ENCODE data around the gene IFNGR2. TPM values are rescaled to one million over a fixed set of nuclear protein-coding genes. Genes with fewer than 3 reads are reported as not detected.

The IFNGR2 gene
- total RNA-seq, 1 experiment from 2014 or later, result 47.0 TPM

DNA sequence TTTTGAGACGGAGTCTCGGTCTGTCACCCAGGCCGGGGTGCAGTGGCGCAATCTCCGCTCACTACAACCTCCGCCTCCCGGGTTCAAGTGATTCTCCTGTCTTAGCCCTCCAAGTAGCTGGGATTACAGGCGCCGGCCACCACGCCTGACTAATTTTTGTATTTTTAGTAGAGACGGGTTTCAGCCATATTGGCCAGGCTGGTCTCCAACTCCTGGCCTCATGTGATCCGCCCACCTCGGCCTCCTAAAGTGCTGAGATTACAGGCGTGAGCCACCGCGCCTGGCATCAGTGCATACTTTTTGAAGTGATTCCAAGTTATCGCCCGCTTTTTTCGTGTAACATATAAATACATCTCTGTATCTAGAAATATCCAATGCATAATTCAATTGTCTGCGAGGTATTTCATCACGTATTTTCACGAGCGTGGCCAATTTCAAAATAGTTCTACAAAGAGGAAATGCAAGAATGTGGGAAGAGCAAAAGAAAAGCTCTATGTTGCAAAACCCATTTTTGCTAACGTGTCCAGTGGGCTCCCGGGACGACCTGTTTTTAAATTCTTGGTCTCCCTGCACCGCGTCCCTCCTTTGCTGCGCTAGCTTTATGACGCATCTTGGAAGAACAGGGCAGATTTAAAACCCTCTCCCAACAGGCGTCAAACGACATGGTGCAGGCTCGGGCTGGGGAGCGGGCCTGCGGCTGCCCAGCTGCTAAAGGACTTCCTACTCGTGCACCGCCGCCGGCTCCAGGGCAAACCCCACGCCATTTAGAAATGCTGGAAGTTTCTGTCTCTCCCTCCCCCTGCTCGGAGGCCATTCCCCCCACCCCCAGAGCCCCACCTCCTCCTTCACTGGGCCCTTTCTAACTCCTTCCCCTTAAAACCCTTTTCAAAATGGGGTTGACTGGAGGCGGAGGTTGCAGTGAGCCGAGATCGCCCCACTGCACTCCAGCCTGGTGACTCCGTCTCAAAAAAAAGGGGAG lies 923 bp upstream of the IFNGR2 start:
- intact Hi-C loops (cut with micrococcal nuclease; ENCODE audit: unreplicated experiment), result no loop called here
- no peak overlapping the region for H3K27ac Mint-ChIP-seq (ENCODE audit: unreplicated experiment)
- H3K4me3 Mint-ChIP-seq (ENCODE audit: unreplicated experiment), result peak overlapping the region; percentile 73
- Histone ChIP-seq H3K27me3 (replicated peaks; ENCODE audit: control insufficient read depth, insufficient read depth, low read length) (no peaks in the 10 kb centered on the region), H3K4me3 (ENCODE audit: low read depth, low read length) (peak overlapping the region; percentile 89), H3K4me1 (peaks cover 26% of the 10 kb centered on the region), H3K9me3 (no peaks in the 10 kb centered on the region), H3K36me3 (ENCODE audit: control insufficient read depth, insufficient read depth, low read length) (no peaks in the 10 kb centered on the region)
- no peaks in the 10 kb centered on the region for H3K27me3 Mint-ChIP-seq (ENCODE audit: insufficient read depth, unreplicated experiment)
- H3K36me3 Mint-ChIP-seq (ENCODE audit: insufficient read depth, unreplicated experiment), result peaks cover 15% of the 10 kb centered on the region
- peaks cover 17% of the 10 kb centered on the region for H3K4me1 Mint-ChIP-seq (ENCODE audit: low read depth, unreplicated experiment)
- peak in 1 of 2 experiments; percentile 28 for DNase-seq
- CTCF ChIA-PET, result interaction anchor here (0.7 to 1.1 kb wide), 3 partner anchors 15 to 205 kb away, joined by 3 to 4 read pairs (median 3); no protein-coding TSS in a partner anchor
- POLR2A ChIA-PET, result interaction anchor here (0.8 kb wide), 1 partner anchor 78 kb away, joined by 3 read pairs; the partner anchor contains the start of gene IFNAR1
- no TSS peak for BruUV-seq (replicated peaks)
- TF ChIP-seq, protein P1, sequence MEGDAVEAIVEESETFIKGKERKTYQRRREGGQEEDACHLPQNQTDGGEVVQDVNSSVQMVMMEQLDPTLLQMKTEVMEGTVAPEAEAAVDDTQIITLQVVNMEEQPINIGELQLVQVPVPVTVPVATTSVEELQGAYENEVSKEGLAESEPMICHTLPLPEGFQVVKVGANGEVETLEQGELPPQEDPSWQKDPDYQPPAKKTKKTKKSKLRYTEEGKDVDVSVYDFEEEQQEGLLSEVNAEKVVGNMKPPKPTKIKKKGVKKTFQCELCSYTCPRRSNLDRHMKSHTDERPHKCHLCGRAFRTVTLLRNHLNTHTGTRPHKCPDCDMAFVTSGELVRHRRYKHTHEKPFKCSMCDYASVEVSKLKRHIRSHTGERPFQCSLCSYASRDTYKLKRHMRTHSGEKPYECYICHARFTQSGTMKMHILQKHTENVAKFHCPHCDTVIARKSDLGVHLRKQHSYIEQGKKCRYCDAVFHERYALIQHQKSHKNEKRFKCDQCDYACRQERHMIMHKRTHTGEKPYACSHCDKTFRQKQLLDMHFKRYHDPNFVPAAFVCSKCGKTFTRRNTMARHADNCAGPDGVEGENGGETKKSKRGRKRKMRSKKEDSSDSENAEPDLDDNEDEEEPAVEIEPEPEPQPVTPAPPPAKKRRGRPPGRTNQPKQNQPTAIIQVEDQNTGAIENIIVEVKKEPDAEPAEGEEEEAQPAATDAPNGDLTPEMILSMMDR (IDR thresholded peaks at IDR 0.05; ENCODE audit: insufficient read depth in 1 of 2, low read depth in 1 of 2, low read length in 1 of 2, severe bottlenecking in 1 of 2, unreplicated experiment in 1 of 2), result no peak
- no peaks in the 10 kb centered on the region for H3K9me3 Mint-ChIP-seq (ENCODE audit: unreplicated experiment)

DNA sequence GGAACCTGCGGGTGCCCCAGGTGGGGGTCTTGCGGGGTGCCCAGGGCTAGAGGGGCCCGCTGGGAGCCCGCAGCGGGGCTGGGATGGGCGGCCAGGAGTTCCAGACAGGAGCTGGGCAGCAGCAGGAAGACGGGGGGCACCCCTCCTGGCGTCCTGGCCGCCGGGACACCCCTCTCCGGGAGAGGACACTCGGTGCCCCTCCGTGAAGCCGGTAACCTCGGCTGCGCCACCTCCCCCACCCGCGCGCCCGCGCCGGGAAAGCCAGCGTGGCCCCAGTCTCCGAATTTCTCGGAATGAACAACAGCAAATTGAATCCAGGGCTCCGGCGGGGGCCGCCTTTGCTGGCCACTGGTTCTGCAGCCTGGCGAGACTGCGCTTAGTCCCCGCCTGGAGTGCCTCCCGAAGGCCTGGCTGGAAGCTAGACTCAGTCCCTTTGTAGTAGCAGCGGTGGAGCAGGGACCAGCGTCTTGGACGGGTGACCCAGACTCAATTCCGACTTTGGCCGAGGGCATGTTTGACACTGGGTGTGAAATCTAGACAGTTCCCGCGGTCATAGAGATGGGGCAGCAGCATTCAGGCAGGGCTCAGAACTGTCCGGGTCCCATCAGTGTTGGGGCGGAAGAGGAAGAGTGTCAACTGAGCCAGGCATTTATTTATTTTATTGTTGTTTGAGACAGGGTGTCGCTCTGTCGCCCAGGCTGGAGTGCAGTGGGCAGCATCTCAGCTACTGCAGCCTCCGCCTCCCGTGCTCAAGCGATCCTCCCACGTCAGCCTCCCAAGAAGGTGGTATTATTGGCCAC lies 773 bp downstream of the IFNGR2 start:
- TF ChIP-seq, protein P1 (IDR thresholded peaks at IDR 0.05; ENCODE audit: insufficient read depth in 1 of 2, low read depth in 1 of 2, low read length in 1 of 2, severe bottlenecking in 1 of 2, unreplicated experiment in 1 of 2), result no peak
- no TSS peak for BruUV-seq (replicated peaks)
- intact Hi-C loops (cut with micrococcal nuclease; ENCODE audit: unreplicated experiment), result loop anchor here (2.0 kb wide), 1 partner anchor 43 kb away; no protein-coding TSS in a partner anchor
- H3K9me3 Mint-ChIP-seq (ENCODE audit: unreplicated experiment), result no peaks in the 10 kb centered on the region
- Histone ChIP-seq H3K36me3 (ENCODE audit: control insufficient read depth, insufficient read depth, low read length) (no peaks in the 10 kb centered on the region), H3K4me1 (peaks cover 26% of the 10 kb centered on the region), H3K9me3 (no peaks in the 10 kb centered on the region), H3K4me3 (ENCODE audit: low read depth, low read length) (peak overlapping the region; percentile 89), H3K27me3 (replicated peaks; ENCODE audit: control insufficient read depth, insufficient read depth, low read length) (no peaks in the 10 kb centered on the region)
- POLR2A ChIA-PET, result interaction anchor here (1.0 to 1.4 kb wide), 2 partner anchors 9 to 138 kb away, joined by 3 to 8 read pairs; partner anchors contain the start of gene GART
- H3K27me3 Mint-ChIP-seq (ENCODE audit: insufficient read depth, unreplicated experiment), result no peaks in the 10 kb centered on the region
- DNase-seq, result peak; percentile 57 to 65
- peaks cover 22% of the 10 kb centered on the region for H3K4me1 Mint-ChIP-seq (ENCODE audit: low read depth, unreplicated experiment)
- peak overlapping the region; percentile 99 for H3K4me3 Mint-ChIP-seq (ENCODE audit: unreplicated experiment)
- peak overlapping the region; percentile 96 for H3K27ac Mint-ChIP-seq (ENCODE audit: unreplicated experiment)
- CTCF ChIA-PET, result interaction anchor here (0.8 to 1.5 kb wide), 2 partner anchors 43 to 204 kb away, joined by 3 to 4 read pairs; no protein-coding TSS in a partner anchor
- peaks cover 15% of the 10 kb centered on the region for H3K36me3 Mint-ChIP-seq (ENCODE audit: insufficient read depth, unreplicated experiment)

DNA sequence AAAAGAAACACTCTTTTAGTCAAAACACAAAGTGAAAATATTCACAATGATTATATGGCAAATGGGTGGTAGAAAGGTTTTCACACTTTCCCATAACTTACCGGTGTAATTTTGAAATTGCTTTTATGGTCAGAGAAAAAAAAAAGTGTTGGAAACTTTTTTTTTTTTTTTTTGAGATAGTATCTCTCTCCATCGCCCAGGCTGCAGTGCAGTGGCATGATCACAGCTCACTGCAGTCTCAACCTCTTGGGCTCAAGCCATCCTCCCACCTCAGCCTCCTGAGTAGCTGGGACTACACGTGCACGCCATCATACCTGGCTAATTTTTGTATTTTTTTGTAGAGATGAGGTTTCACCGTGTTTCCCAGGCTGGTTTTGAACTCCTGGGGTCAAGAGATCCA lies 3.3 kb downstream of the IFNGR2 start:
- POLR2A ChIA-PET, result no interaction called here

More for the DNA sequence above, 3.3 kb downstream of the IFNGR2 start:
- Mint-ChIP-seq H3K27me3 (ENCODE audit: insufficient read depth, unreplicated experiment) (no peaks in the 10 kb centered on the region), H3K36me3 (ENCODE audit: insufficient read depth, unreplicated experiment) (peaks cover 32% of the 10 kb centered on the region), H3K4me1 (ENCODE audit: low read depth, unreplicated experiment) (peaks cover 25% of the 10 kb centered on the region), H3K9me3 (ENCODE audit: unreplicated experiment) (no peaks in the 10 kb centered on the region), H3K27ac (ENCODE audit: unreplicated experiment) (no peak overlapping the region), H3K4me3 (ENCODE audit: unreplicated experiment) (no peak overlapping the region)
- TF ChIP-seq, protein P1 (IDR thresholded peaks at IDR 0.05; ENCODE audit: insufficient read depth in 1 of 2, low read depth in 1 of 2, low read length in 1 of 2, severe bottlenecking in 1 of 2, unreplicated experiment in 1 of 2), result no peak
- H3K36me3 ChIP-seq (ENCODE audit: control insufficient read depth, insufficient read depth, low read length), result no peaks in the 10 kb centered on the region
- no peak overlapping the region for H3K4me3 ChIP-seq (ENCODE audit: low read depth, low read length)
- DNase-seq, result no peak
- no peaks in the 10 kb centered on the region for H3K27me3 ChIP-seq (replicated peaks; ENCODE audit: control insufficient read depth, insufficient read depth, low read length)
- H3K9me3 ChIP-seq, result no peaks in the 10 kb centered on the region
- CTCF ChIA-PET, result interaction anchor here (0.7 to 1.0 kb wide), 3 partner anchors 13 to 45 kb away, joined by 4 to 6 read pairs (median 5); no protein-coding TSS in a partner anchor
- peaks cover 40% of the 10 kb centered on the region for H3K4me1 ChIP-seq
- no TSS peak for BruUV-seq (replicated peaks)
- intact Hi-C loops (cut with micrococcal nuclease; ENCODE audit: unreplicated experiment), result no loop called here

Measured in Caco-2 (cell line).